SK-N-DZ (cell line): ENCODE measurements around the gene GALNT10.

Experiments used
- DNase-seq: peaks from one replicate; pipeline ENCODE4 v3.0.0-alpha.2; 2015; ENCODE audit warnings: low spot score

The GALNT10 gene

GRCh38 chr5:154435226-154435625, 244.7 kb downstream of the GALNT10 start:
- no peak for DNase-seq

GRCh38 chr5:154437281-154437965, 246.9 kb downstream of the GALNT10 start:
- DNase-seq = no peak

GRCh38 chr5:154440540-154440939, 250.0 kb downstream of the GALNT10 start:
- no peak for DNase-seq

- DNase-seq = no peak
These were observed 252.3 kb downstream of the GALNT10 start for GRCh38 chr5:154442801-154443200.

- DNase-seq = peak; percentile 18
These were observed 254.3 kb downstream of the GALNT10 start for GRCh38 chr5:154444556-154445421.

GRCh38 chr5:154445422-154446194, 255.1 kb downstream of the GALNT10 start, which contains the start of gene SAP30L:
TSS of gene SAP30L (plus strand) at chr5:154445997. CDS start at chr5:154446605, 608 bp downstream.
- peak; percentile 92 for DNase-seq

GRCh38 chr5:154446195-154447088, 255.9 kb downstream of the GALNT10 start:
- DNase-seq = peak; percentile 54

- no peak for DNase-seq
These were observed 256.7 kb downstream of the GALNT10 start for GRCh38 chr5:154447089-154447725.

GRCh38 chr5:154449786-154450185, 259.3 kb downstream of the GALNT10 start:
- no peak for DNase-seq

GRCh38 chr5:154451957-154452356, 261.4 kb downstream of the GALNT10 start:
- DNase-seq = no peak

- DNase-seq = no peak
These were observed 265.1 kb downstream of the GALNT10 start for GRCh38 chr5:154455585-154455984.

GRCh38 chr5:154456540-154456939, 266.0 kb downstream of the GALNT10 start:
- DNase-seq = no peak

- DNase-seq = no peak
These were observed 268.5 kb downstream of the GALNT10 start for GRCh38 chr5:154459015-154459414.

- no peak for DNase-seq
These were observed 269.6 kb downstream of the GALNT10 start for GRCh38 chr5:154460172-154460571.

GRCh38 chr5:154461531-154461930, 271.0 kb downstream of the GALNT10 start:
- peak; percentile 64 for DNase-seq

GRCh38 chr5:154464438-154464837, 273.9 kb downstream of the GALNT10 start:
- no peak for DNase-seq

- no peak for DNase-seq
These were observed 274.6 kb downstream of the GALNT10 start for GRCh38 chr5:154465169-154465568.

- no peak for DNase-seq
These were observed 275.6 kb downstream of the GALNT10 start for GRCh38 chr5:154466147-154466546.

GRCh38 chr5:154466671-154467070, 276.1 kb downstream of the GALNT10 start:
- no peak for DNase-seq

- peak; percentile 84 for DNase-seq
These were observed 277.3 kb downstream of the GALNT10 start for GRCh38 chr5:154467655-154468354.
